ENCODE data around the gene CEP85.
"Not testable (repeated sequence)": the region's sequence is repeated elsewhere in the genome, so short reads cannot be mapped to it uniquely, and the experiment has no call there.

Gene CEP85

DNA sequence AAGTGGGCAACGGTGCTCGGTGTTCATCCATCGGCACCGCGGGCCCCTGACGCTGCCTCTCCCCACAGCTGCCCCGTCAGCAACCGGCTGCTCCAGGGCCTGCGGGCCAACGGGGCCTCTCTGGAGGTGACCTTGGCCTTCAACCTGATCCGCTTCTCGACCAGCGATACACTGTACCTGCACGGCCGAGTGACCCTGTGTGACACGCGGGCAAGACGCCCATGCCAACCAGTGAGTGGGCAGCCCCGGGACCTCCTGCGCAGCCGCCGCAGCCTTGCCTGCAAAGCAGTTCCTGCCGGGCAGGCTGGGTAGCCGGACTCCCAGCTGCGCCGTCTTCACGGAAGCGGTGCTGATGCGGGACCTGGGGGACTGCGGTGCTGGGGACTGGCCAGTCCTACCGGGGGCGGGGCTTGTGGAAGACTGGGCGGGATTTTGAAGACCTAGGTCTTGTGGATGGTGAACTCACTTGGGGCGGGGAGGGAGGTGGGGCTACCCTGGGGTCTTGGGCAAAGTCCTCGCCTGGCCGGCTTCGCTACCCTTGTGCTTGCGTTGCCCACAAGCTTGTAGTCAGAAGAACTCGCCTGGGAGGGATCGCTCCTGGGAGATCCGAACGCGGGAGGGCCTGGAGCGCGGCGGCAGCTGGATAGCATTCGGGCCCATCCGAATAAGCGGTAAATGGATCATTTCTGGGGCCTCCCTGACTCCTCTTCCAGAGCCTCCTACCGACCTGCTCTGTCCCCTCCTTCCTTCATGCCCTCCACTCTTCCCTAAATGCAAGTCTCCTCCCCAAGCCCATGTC is 8.8 kb upstream of the CEP85 start:
- no peak for DNase-seq

- DNase-seq = not testable (repeated sequence)
Measured at GRCh38 chr1:26230682-26231081, 3.3 kb upstream of the CEP85 start.

- DNase-seq = no peak
Measured at GRCh38 chr1:26234644-26235370, 807 bp downstream of the CEP85 start.

DNA sequence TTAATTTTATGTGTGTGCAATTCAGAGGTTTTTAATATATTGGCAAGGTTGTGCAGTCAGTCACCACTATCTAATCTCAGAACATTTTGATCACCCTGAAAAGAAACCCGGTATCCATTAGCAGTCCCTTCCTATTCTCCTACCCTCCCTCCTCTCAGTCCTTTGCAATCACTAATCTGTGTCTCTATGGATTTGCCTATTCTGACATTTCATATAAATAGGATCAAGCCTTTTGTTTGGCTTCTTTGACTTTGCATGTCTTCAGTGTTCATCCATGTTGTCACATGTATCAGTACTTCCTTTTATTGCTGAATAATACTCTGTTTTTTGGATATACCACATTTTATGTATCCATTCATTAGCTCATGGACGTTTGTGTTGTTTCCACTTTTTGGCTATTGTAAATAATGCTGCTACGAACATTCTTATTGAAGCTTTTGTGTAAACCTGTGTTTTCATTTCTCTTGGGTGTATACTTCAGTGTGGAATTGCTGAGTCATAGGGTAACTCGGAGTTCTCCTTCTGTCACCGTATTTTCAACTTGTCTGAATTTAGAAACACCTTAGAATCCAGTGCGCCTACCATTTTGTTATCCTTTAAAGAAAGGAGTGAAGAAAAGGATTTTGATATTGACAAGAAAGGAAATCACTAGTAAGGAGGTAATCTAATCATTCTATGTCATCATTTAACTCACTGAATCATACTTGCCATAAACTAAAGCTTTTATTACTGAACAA is 3.4 kb downstream of the CEP85 start:
- DNase-seq = no peak

DNA sequence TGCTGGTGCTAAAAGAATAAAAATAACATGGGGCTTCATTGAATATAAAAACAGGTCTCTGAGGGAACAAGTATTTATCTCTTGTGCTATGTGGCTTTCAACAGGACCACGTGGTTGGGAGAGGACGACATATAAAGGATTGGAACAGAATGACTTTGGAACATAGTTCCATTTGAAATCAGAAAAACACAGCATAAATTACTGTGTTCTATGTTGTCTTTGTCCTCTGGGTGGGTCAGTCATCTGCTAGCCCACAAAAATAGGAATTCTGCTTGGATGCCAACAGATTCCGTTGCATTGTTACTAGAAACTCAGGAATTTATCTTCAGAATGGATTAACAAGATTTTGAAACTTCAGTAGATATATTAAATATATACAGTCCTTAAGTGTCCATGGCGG is 5.9 kb downstream of the CEP85 start:
- DNase-seq = no peak

GRCh38 chr1:26252718-26253117 is 18.7 kb downstream of the CEP85 start:
- DNase-seq = no peak

DNA sequence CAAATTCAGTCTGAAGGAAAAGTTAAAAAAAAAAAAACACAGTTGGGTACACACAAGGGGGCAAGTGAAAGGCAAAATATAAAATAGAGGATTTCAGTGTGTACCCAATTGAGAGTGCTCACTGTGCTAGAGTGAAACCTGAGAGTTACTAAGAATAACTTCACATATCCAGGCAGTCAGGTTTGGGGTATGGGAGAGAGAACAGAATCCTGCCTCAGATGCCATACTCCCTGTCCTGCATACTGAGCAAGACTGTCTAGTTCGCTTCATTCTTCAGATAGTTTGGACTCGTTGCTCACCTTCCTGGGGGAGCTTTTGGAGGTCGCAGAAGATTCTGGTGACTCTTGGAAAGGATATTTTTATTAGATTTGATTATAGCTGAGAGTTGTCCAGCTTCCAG is 20.4 kb downstream of the CEP85 start:
- no peak for DNase-seq

GRCh38 chr1:26257222-26257621 is 23.2 kb downstream of the CEP85 start:
- no peak for DNase-seq

- no peak for DNase-seq
Measured at GRCh38 chr1:26259005-26259404, 25.0 kb downstream of the CEP85 start.

GRCh38 chr1:26259578-26259977 is 25.6 kb downstream of the CEP85 start:
- DNase-seq = no peak

DNA sequence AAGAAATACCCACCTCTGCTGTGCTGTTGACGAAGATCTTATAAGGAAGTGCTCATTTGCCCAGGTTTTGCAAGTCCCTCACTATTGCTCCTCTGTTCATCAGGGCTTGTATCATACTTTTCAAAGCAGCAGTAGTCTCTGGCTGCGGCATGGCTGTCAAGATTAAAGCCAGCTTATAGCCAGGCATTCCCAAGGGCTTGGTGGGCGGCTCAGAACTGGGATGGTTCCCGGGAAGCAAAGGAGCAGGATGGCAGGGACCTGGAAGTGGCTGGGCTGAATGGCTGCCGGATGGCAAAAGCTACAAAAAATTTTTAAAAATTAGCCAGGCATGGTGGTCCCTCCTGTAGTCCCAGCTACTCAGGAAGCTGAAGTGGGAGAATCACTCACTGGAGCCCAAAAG is 29.2 kb downstream of the CEP85 start:
- no peak for DNase-seq

GRCh38 chr1:26265405-26265804 is 31.4 kb downstream of the CEP85 start:
- DNase-seq = no peak

- no peak for DNase-seq
Measured at GRCh38 chr1:26268290-26269197, 34.5 kb downstream of the CEP85 start.

DNA sequence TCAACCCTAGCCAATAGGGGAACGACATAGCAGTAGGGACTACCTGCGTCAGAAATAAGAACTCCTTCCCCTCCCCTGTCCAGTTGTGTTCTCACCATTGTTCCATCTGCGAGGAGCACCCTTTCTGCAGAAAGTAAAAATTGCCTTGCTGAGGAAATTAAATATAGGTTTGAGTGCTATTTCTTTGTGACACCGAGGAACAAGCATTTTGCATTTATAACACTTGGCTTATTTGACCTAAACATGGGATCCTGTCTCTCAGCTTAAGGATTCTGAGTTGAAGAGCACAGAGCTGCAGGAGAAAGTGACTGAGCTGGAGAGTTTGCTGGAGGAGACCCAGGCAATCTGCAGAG is 35.2 kb downstream of the CEP85 start:
- no peak for DNase-seq

DNA sequence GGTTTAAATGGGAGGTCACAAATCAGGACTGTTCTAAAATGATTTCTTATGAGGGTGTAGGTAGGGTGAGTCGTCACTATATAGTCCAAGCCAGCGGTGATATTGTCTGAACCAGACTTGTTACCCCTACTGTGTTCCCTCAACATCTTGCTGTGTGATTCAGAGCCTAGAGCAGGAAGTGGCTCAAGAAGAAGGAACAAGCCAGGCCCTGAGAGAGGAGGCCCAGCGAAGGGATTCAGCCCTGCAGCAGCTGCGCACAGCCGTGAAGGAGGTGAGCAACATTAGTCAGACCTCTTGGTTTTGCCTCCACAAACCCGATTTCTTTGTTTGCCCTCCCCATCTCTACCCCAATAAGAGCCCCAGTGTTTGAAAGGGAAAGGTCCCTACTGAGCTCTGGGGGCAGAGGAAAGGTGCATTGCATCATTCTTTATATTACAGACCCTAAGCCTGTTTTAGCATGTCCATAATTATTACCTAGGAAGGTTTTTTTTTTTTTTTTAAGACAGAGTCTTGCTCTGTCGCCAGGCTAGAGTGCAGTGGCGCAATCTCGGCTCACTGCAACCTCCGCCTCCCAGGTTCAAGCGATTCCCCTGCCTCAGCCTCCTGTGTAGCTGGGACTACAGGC is 40.9 kb downstream of the CEP85 start:
- no peak for DNase-seq

GRCh38 chr1:26275580-26276431 is 41.8 kb downstream of the CEP85 start:
- DNase-seq = no peak

DNA sequence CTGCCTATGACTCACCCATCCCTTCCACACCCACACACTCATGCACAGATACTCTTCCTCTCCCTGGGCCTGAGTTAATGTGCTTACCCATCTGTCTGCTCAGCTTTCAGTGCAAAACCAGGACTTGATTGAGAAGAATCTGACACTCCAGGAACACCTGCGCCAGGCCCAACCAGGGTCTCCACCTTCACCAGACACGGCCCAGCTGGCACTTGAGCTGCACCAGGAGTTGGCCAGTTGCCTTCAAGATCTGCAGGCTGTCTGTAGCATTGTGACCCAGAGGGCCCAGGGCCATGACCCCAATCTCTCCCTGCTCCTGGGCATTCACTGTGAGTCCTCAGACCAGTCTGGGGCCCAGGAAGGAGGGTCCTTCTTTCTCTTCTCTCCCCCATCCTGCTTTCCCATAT is 42.4 kb downstream of the CEP85 start:
- DNase-seq = no peak

DNA sequence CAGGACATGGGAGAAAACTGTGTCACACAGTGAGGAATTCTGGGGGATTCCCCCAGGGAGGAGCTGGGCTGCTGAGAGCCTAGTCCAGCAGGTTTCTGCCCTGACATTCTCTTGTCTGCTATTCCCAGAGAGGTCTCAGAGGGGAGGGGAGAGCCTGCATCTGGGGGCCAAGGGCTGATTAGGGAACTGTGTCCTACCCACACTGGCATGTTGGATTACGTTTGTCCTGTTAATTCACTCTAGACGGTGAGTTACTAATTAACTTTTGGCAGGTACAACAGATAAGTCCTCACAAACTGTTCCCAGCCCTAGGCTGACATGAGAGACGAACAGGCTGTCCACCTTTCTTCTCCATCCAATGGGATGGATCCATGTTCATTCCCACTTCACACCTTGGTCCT is 43.3 kb downstream of the CEP85 start:
- DNase-seq = no peak

- no peak for DNase-seq
Measured at GRCh38 chr1:26277719-26278118, 43.7 kb downstream of the CEP85 start.

- no peak for DNase-seq
Measured at GRCh38 chr1:26278303-26278702, 44.3 kb downstream of the CEP85 start.

DNA sequence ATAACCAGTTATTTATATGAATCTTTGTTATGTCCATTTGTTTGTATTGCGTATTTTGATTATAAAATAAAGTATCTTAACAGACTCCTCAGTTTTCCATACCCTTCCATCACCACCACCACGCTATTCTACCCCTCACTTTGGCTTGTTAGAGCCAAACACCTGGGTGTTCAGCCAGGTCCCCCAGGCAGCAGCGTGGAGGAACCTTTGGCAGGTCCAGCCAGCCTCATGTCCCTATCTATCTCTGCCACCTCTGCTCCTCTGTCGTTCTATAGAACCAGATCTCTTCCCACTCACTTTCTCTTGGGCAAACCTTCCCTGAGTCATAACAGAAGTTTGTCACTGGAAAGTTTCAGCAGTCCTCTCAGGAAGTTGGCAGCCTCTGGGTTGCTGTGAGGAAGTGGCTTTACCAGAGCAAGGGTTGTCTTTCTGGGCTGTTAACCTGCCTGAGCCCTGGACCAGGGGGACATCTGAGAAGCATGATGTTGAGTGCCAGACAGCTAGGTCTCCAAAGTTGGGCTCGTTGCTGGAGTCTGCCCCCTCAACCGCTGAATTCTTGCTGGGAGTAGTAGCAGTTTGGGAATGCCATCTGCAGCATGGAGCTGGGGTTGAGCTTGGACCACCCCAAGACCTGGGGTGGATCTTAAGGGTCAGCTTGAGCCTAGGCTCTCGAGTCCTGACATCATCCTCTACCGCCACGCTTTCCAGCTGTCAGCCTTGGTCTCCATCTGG is 44.9 kb downstream of the CEP85 start:
- no peak for DNase-seq
